HG03565 (cell line): ENCODE data around the gene SLC16A5.
A peak's percentile ranks its signal among the peaks of the same experiment; 100 is the strongest.
"Not testable (repeated sequence)": the region's sequence is repeated elsewhere in the genome, so short reads cannot be mapped to it uniquely, and the experiment has no call there.

Experiments used
- ATAC-seq: cut with Tn5 transposase; IDR thresholded peaks from one replicate; pipeline ENCODE4 v1.9.1; 2021; ENCODE audit warnings: mild to moderate bottlenecking, moderate library complexity; ENCODE audit not compliant: unreplicated experiment

Gene SLC16A5

DNA sequence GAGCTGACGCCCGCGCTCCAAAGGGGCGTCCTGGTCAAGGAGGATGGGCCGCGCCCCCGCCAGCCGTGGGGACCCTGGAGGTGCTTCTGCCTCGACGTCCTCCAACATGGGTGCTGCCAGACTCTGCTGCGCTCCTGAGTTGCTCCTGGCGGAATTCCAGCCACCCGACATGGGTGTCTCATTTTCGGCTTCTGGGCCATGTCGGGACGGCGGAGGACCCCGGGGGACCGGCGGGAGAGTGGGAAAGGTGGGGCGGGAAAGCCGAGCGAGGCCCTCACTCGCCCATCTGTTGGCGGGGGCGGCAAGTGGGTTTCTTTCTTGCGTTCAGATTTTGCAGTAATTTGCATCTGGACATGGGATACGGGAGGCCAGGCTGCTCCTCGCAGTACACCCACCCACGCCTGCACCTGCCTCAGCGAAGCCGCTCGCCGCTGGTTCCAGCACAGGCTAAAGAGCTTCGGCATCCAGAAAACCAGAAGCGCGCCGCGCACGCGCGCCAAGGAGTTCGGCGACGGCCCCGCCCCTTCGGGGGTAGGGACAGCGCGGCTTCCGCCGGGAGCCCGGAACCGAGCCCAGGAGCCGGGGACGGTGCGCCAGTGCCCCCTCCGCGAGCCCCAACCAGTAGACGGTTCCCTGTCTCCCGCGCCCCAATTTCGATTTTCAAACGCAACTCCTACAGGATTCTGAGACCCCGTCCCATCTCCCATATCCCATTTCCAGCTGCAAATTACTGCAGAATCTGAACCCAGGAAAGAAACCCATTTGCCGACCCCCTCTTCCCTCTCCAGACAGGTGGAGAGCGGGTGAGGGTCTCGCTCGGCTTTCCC, 21.9 kb downstream of the SLC16A5 start, which contains the start of gene ARMC7:
Gene ARMC7 (plus strand): TSS at position 563 of the 827 bp plus-strand sequence. CDS start 320 bp downstream, outside the sequence.
- peak; percentile 67 for ATAC-seq

- no peak for ATAC-seq
These were observed 22.6 kb downstream of the SLC16A5 start for GRCh38 chr17:75110234-75110937.

DNA sequence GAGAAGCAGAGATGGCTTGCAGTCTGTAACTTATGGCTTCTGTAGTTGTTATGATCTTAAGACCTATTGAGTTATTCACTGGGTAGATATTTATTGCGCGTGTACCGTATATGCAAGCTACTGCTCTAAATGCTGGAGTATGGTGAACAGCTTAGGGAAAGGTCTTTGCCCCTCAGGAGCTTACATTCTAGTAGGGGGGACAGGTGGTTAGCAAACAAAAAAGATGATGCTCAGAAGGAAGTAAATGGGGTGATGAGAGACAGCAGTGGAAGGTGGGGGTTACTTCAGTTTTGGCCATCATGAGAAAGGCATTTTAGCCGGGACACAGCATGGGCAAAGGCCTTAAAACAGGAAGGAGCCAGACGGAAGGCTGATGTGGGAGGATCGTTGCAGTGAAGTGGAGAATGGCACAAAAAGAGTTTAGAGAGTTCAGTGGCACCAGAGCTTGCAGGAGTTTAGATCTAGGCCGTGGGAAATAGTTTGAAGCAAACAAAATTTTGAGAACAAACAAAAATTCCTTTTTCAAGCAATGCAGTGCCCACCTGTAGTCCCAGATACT, 24.1 kb downstream of the SLC16A5 start:
- ATAC-seq = no peak

DNA sequence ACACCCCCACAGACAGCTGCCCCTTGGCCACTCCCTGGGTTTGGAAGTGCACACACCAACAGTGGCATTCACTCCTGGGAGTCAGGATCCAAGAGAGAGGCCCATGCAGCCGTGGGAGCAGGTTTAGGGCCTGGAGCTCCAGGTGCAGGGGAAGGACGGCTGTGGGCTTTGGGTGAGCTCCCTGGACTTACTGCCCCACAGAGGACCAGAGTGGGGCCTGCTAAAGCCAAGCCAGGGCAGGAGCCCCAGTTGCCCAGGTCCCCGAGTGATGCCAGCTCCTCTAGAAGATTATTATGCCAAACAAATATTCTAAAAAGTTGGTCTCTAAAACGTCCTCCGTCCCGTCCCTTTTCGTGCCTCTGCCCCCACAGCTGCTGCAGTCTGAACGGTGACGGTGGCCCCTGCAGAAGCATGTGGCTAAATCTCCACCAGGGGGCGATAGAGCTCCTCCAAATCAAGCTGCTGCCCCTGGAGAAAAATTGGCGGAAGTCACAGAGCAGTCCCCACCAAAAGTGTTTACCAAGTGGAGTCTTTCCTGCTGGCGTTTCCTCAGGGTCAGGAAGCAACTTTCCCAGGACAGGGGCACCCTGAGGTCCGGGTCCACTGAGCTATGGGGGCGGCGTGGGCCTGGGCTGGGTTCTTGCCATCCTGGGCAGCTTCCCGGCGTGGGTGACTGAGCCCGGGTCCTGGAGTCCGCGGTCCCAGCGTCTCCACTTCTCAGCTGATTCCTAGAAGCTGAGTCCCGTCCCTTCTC, 26.2 kb downstream of the SLC16A5 start:
- no peak for ATAC-seq

DNA sequence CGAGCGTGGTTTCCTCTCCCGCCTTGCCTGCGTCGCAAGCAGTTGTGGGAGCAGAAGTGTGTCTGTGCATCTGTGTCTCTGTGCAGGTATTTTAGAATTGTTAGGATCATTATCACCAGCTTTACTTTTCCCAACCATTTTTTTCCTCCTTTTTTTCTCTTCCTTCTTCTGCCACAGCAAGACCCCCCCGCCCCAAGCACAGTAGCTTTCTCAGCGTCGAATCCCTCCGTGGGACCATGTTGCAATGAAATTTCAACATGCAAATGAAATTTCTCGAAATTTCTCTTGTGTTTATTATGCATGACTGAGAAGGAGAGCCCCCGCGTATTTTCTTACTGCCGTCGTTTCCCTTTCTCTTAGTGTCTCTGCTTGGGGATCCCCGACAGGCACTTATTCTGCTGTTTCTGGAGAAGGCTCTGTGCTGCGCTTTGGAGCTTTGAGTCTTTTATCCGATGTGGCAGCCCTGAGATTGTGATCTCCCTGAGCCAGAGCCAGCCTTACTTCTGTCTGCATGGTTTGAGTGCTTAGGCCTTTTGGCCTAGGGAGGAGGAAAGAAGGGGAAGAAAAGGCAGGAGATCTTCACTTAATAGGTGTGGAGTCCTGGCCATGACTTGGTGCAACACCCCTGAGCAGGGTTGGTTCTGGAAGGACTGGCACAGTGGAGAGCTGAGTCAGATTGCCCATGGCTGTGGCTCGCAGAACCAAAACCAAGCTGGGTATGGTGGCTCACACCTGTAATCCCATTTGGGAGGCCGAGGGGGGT, 27.0 kb downstream of the SLC16A5 start:
- ATAC-seq = no peak

- ATAC-seq = no peak
These were observed 27.8 kb downstream of the SLC16A5 start for GRCh38 chr17:75115555-75115954.

GRCh38 chr17:75116737-75117136, 29.0 kb downstream of the SLC16A5 start:
- no peak for ATAC-seq

DNA sequence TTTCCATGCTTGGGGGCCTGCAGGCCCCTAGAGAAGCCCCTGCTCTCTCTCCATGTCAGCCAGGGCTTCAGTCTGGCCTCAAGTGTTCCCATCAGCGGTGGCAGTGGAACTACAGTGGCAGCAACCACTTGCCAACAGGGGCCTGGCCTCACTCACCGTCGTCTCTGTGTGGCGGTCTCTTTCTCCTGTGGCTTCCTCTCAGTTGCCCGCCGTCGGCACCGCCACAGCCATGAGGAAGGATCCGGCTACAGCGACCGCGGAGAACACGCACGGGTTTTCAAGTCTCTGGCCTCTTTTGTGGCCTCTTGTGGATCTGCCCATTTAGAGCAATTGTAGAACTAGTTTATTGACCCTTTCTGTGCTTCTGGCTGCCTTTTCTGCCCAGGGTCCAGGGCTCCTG, 30.6 kb downstream of the SLC16A5 start:
- no peak for ATAC-seq

DNA sequence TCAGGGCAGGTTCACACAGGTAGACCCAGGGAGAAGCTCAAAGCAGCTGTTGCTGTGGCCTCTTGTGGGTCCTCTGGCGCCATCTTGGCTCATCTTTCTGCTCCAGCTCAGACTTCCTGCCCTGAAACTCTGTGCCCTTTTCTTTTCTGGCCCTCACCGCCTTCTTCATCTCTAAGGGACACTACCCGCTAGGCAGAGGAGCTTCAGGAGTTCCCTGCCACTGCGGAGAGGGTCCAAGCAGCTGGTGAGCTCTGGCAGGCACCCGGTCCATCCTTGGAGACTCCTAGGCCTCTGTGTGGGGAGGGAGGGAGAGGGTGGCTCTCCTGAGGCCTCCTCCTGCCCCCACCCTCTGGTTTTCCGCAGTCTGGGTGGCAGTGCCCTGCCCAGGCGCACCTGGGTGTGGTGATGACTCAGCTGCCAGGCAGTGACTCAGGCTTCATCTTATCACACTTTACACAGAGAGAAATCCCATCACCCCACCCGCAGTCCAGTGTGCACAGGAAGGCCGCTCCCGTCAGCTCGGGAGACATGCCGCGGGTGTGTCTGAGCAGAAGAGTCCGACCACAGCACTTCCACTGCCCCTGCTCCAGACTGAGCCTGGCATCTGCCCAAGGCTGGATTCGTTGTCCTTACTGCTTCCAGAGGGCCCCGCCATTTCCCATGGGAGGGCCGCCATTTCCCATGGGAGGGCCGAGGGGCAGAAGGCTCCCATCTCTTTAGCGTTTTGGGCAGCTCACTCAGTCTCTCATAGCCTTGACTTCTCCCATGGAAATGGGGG, 36.5 kb downstream of the SLC16A5 start:
- no peak for ATAC-seq

- no peak for ATAC-seq
These were observed 37.0 kb downstream of the SLC16A5 start for GRCh38 chr17:75124819-75125162.

DNA sequence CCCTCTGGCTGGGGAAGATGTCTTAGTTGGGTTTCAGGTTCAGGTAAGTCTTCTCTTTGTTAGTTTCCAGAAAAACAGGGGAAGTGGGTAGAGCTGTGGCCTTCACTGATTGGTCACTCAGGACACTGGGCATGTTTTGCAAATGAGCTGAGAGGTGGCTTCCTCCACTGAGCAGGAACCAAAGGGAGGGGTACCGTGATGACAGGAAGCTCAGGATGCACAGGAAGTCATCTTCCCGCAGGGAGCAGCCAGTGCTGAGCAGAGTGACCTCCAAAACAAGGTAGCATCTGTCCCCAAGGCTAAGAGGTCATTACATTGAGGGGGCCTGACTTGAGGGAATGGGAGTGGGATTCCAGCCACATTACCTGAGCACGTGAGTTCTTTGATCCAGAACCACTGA, 38.2 kb downstream of the SLC16A5 start:
- no peak for ATAC-seq

DNA sequence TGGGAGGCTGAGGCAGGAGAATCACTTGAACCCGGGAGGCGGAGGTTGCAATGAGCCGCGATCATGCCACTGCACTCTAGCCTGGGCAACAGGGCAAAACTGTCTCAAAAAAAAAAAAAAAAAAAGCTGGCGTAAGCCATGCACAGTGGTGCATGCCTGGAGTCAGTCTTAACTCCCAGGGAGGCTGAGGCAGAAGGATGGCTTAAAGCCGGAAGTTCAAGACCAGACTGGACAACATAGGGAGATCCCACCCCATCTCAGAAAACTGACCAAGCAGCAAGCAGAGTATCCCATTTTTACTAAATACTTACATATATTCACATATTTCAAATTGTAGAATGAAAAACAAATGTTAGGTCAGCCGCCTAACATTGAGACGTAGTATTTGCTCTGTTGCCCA, 39.2 kb downstream of the SLC16A5 start:
- no peak for ATAC-seq

GRCh38 chr17:75127936-75128335, 40.2 kb downstream of the SLC16A5 start:
- not testable (repeated sequence) for ATAC-seq

DNA sequence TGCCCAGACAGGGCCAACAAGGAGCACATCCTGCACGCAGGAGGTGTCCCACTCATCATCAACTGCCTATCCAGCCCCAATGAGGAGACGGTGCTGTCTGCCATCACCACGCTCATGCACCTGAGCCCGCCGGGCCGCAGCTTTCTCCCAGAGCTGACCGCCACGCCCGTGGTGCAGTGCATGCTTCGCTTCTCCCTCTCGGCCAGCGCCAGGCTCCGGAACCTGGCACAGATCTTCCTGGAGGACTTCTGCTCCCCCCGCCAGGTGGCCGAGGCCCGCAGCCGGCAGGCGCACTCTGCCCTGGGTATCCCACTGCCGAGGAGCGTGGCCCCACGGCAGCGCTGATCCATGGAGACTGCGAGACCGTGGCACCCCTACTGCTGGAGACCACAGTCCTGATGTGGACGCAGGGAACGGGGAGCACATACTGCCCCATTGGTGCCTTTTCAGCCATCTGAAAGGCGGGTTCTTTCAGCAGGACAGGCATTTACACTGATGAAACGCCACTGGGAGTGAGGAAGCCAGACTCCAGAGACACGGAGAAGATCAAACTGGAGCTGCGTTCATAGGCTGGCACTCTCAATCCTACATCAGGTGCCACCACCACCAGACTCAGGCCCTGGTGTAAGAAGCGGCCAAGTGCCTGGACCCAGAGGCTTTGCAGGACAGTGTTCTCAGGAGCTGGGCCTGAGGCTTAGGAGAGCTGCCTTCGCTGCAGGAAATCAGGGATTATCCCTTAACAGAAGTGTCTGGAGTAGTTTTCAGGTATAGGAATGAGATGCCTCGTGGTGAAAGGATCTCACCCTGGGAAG, 41.1 kb downstream of the SLC16A5 start:
- no peak for ATAC-seq

GRCh38 chr17:75129576-75129975, 41.8 kb downstream of the SLC16A5 start:
- ATAC-seq = no peak

- ATAC-seq = no peak
These were observed 42.4 kb downstream of the SLC16A5 start for GRCh38 chr17:75130059-75130631.

DNA sequence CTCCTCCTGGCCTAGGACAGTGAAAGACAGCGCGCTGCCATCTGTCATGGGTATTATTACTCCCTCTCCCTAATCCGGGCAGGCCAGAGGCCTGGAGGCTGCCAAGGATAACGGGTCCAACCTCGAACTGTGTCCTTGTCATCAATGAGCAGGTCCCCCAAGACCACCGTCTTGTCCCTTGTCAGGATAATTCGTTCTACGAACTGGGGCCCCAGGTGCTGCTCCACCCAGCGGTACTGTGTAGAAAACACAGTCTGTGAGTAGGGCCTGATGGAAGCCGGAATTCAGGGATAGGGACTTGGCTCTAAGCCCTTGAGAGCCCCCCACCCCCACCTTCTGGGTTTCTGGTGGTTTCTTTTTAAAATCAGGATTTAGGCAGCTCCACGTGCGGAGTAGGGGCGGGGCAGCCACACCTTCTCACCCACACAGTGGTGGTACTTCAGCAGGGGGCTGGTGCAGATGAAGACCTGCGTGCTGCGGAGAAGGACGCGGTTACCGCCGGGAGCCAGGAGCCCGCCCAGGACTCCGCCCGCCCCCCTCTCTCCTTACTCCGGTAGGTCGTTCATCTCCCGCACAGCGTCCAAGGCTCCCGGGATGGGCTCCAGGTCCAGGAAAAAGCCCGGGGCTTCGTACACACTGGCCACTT, 43.0 kb downstream of the SLC16A5 start:
- ATAC-seq = no peak
